HepG2 (cell line): ENCODE data around the gene TRPM1. TPM values are rescaled to one million over a fixed set of nuclear protein-coding genes. Genes with fewer than 3 reads are reported as not detected.

ENCODE experiments used
- ATAC-seq: fragments of 200-7000 bp; cut with Tn5 transposase; 3 replicates; pipeline ENCODE4 v1.9.1; 2020; ENCODE audit warnings: mild to moderate bottlenecking, moderate library complexity
- BruUV-seq: library from RNA; stranded (reverse); fragments of 400-500 nt; replicated peaks from 2 replicates; lab custom pipeline; 2021; lab: Mats Ljungman, UMichigan
- CTCF ChIA-PET: fragments of 300-600 bp; formaldehyde crosslinking; extraction: SDS; loops from one replicate; lab custom pipeline; 2021; ENCODE audit warnings: low total read pairs, inconsistent platforms, low intra/inter-chr PET ratio; lab: Yijun Ruan, JAX
- POLR2A ChIA-PET: fragments of 350-600 bp; sonication (Branson Sonifier 250); formaldehyde crosslinking; loops from one replicate; lab custom pipeline; 2020; ENCODE audit warnings: antibody characterized with exemption, inconsistent platforms; lab: Yijun Ruan, JAX
- DNase-seq: peaks from one replicate; pipeline ENCODE4 v3.0.0-alpha.2; 2015; ENCODE audit warnings: low spot score
- FAIRE-seq: peaks from 3 replicates; lab custom pipeline; 2011; peaks lifted over from hg19 to GRCh38; lab: Jason Lieb, UNC
- H2AFZ ChIP-seq: one replicate; pipeline ENCODE4 v1.6.1; 2011; ENCODE audit warnings: low read length, inconsistent platforms
- H3K27ac ChIP-seq: fragments of 300-600 bp; 3 replicates; pipeline ENCODE4 v1.8.0; 2011; ENCODE audit warnings: mixed run types, mild to moderate bottlenecking, mixed read lengths, low read length, inconsistent platforms; ENCODE audit not compliant: insufficient read depth; ENCODE audit errors: extremely low read length
- H3K27me3 ChIP-seq, 2 experiments: fragments of 200-600 bp in 1 of 2; 2 replicates in 1 of 2; 3 replicates in 1 of 2; pipeline versions ENCODE4 v1.6.0 to v1.8.0; 2011; ENCODE audit warnings: low read length in 2 of 2, mild to moderate bottlenecking in 2 of 2, moderate library complexity in 2 of 2, inconsistent platforms in 1 of 2; ENCODE audit not compliant: insufficient read depth in 2 of 2, control insufficient read depth in 1 of 2
- H3K36me3 ChIP-seq, 2 experiments: fragments of 200-600 bp in 1 of 2; replicated peaks in 1 of 2; 2 replicates in 1 of 2; 3 replicates in 1 of 2; pipeline versions ENCODE4 v1.5.1 to v1.8.0; 2011; ENCODE audit warnings: low read length in 2 of 2, inconsistent platforms in 1 of 2; ENCODE audit not compliant: insufficient read depth in 2 of 2, control insufficient read depth in 1 of 2
- H3K4me1 ChIP-seq: 2 replicates; pipeline ENCODE4 v1.5.1; 2012; ENCODE audit warnings: low read length, inconsistent platforms; ENCODE audit not compliant: insufficient read depth
- H3K4me2 ChIP-seq: 2 replicates; pipeline ENCODE4 v1.6.0; 2011; ENCODE audit warnings: low read depth, low read length, inconsistent platforms
- H3K4me3 ChIP-seq, 3 experiments: fragments of 200-600 bp in 1 of 3; sonication (generic), shearing (Covaris generic) in 1 of 3; replicated peaks in 1 of 3; 2 replicates each; pipeline ENCODE4 v1.5.1; 2011 to 2016; ENCODE audit warnings: low read length in 3 of 3, inconsistent platforms in 2 of 3, low read depth in 2 of 3, mild to moderate bottlenecking in 2 of 3, control low read depth in 1 of 3, mixed read lengths in 1 of 3; ENCODE audit not compliant: insufficient read depth in 1 of 3
- H3K79me2 ChIP-seq: one replicate; pipeline ENCODE4 v1.6.1; 2011; ENCODE audit warnings: low read length, inconsistent platforms; ENCODE audit not compliant: insufficient read depth
- H3K9ac ChIP-seq: 2 replicates; pipeline ENCODE4 v1.6.0; 2011; ENCODE audit warnings: mild to moderate bottlenecking, low read depth, low read length, inconsistent platforms; ENCODE audit not compliant: insufficient read depth
- H3K9me3 ChIP-seq: 2 replicates; pipeline ENCODE4 v1.5.1; 2012; ENCODE audit warnings: mild to moderate bottlenecking, low read length
- H4K20me1 ChIP-seq: 2 replicates; pipeline ENCODE4 v1.6.0; 2011; ENCODE audit warnings: inconsistent platforms, mild to moderate bottlenecking, low read length, moderate library complexity; ENCODE audit not compliant: insufficient read depth
- E2F1 ChIP-seq: sonication (generic); formaldehyde crosslinking; IDR thresholded peaks from 2 replicates; pipeline ENCODE4 v1.5.0; 2020; ENCODE audit warnings: missing genetic modification reagents
- FOXO1 ChIP-seq: sonication (generic); formaldehyde crosslinking; IDR thresholded peaks from 2 replicates; pipeline ENCODE4 v1.4.0; 2020; ENCODE audit warnings: missing genetic modification reagents
- HDAC6 ChIP-seq: fragments of 200-600 bp; sonication (generic); IDR thresholded peaks from 2 replicates; pipeline ENCODE4 v1.7.0; 2017; ENCODE audit warnings: mild to moderate bottlenecking, antibody characterized with exemption, low read length, low read depth
- KDM5A ChIP-seq: fragments of 200-600 bp; sonication (generic); IDR thresholded peaks from 2 replicates; pipeline ENCODE4 v1.7.0; 2018; ENCODE audit warnings: antibody characterized with exemption, mild to moderate bottlenecking, low read length, borderline replicate concordance
- PAF1 ChIP-seq: IDR thresholded peaks from 2 replicates; pipeline ENCODE4 v1.6.1; 2016; ENCODE audit warnings: missing genetic modification reagents, missing compliant biosample characterization
- REL ChIP-seq: sonication (generic); formaldehyde crosslinking; conservative IDR thresholded peaks from 2 replicates; pipeline ENCODE4 v1.8.0; 2022; ENCODE audit warnings: mild to moderate bottlenecking, missing genetic modification reagents, moderate library complexity
- ZBTB46 ChIP-seq: sonication (generic); formaldehyde crosslinking; IDR thresholded peaks from 2 replicates; pipeline ENCODE4 v1.4.0; 2020; ENCODE audit warnings: mild to moderate bottlenecking, missing genetic modification reagents, borderline replicate concordance
- ZNF264 ChIP-seq: sonication (generic); formaldehyde crosslinking; IDR thresholded peaks from 2 replicates; pipeline ENCODE4 v1.4.0; 2020; ENCODE audit warnings: missing genetic modification reagents
- ZNF460 ChIP-seq: sonication (generic); formaldehyde crosslinking; IDR thresholded peaks from 2 replicates; pipeline ENCODE4 v1.5.1; 2020; ENCODE audit warnings: missing genetic modification reagents, mild to moderate bottlenecking, borderline replicate concordance
- ZNF773 ChIP-seq: sonication (generic); formaldehyde crosslinking; IDR thresholded peaks from 2 replicates; pipeline ENCODE4 v1.4.0; 2020; ENCODE audit warnings: missing genetic modification reagents, borderline replicate concordance
- WGBS: methylation state at CpG from one replicate; pipeline ENCODE4 v1.1.6; 2017; ENCODE audit warnings: low lambda C conversion rate; 5-methylcytosine and 5-hydroxymethylcytosine counted together
- in situ Hi-C: cut with HindIII; loops from 2 replicates; pipeline ENCODE4 v1.10.0; 2017; ENCODE audit warnings: low pct_unique_long_range_greater_than_20kb; ENCODE audit not compliant: extremely low pct_ligation_motif_present
- intact Hi-C: fragments of 100-400 bp; cut with micrococcal nuclease; formaldehyde crosslinking; loops from one replicate; pipeline ENCODE4 v1.10.0; 2022; ENCODE audit not compliant: unreplicated experiment
- polyA plus RNA-seq, 8 experiments: library from polyadenylated mRNA; depleted of rRNA in 3 of 8; stranded (reverse) in 7 of 8; unstranded in 1 of 8; fragments of >200 nt; fragmentation: Illumina TruSeq in 4 of 8; extraction: Trizol in 4 of 8; gene quantifications; 2 replicates each; pipeline versions ENCODE4 v1.2.1 to v1.2.3, GENCODE V29; 2011 to 2016; ENCODE audit warnings: low read depth in 4 of 8, missing spikeins in 1 of 8, mixed read lengths in 1 of 8; ENCODE audit not compliant: insufficient read depth in 1 of 8
- total RNA-seq, 5 experiments: library from RNA; depleted of rRNA; stranded (reverse); fragments of >200 nt; fragmentation: Illumina TruSeq; extraction: Trizol; gene quantifications; 2 replicates each; pipeline ENCODE4 v1.2.3, GENCODE V29; 2016; ENCODE audit warnings: low read depth in 1 of 5
- TF ChIP-seq, protein P1 (sequence below): sonication (generic); formaldehyde crosslinking; IDR thresholded peaks from 2 replicates; pipeline ENCODE4 v1.5.1; 2020; ENCODE audit warnings: missing genetic modification reagents, mild to moderate bottlenecking, borderline replicate concordance
- TF ChIP-seq, protein P2 (sequence below): sonication (generic); formaldehyde crosslinking; IDR thresholded peaks from 2 replicates; pipeline ENCODE4 v1.4.0; 2020; ENCODE audit warnings: missing genetic modification reagents, borderline replicate concordance
- TF ChIP-seq, protein P3 (sequence below): sonication (generic); formaldehyde crosslinking; conservative IDR thresholded peaks from 2 replicates; pipeline ENCODE4 v1.4.0; 2020; ENCODE audit warnings: missing genetic modification reagents

Gene TRPM1
- total and polyA plus RNA-seq, 2 of the 13 experiments (the other 11 are each of a cell fraction or from before 2014, with no cell fraction given) = not detected

GRCh38 chr15:31081056-31081455 is 20.5 kb downstream of the TRPM1 start (continued):
- TF ChIP-seq HDAC6 = no peak

GRCh38 chr15:31080591-31081014 is 20.9 kb downstream of the TRPM1 start:
- Histone ChIP-seq H3K36me3 (no peaks in the 10 kb centered on the region), H3K4me2 (no peak overlapping the region), H3K27me3 (no peaks in the 10 kb centered on the region; a peak in 2 of 5 replicates), H3K27ac (no peak overlapping the region), H3K4me3 (no peak overlapping the region), H3K9ac (no peak overlapping the region), H3K9me3 (no peaks in the 10 kb centered on the region), H4K20me1 (no peaks in the 10 kb centered on the region), H3K4me1 (peaks cover 41% of the 10 kb centered on the region), H2AFZ (no peak overlapping the region), H3K79me2 (no peaks in the 10 kb centered on the region)
- intact Hi-C loops (no loop called here), in situ Hi-C loops (no loop called here)
- CTCF ChIA-PET = no interaction called here
- WGBS = 55% methylated on average over 23 of the region's 26 CpGs
- DNase-seq (no peak), ATAC-seq (no peak), FAIRE-seq (no peak)
- no TSS peak for BruUV-seq
- POLR2A ChIA-PET = no interaction called here
- no peak for TF ChIP-seq E2F1 (CRISPR knock-in tag)
- TF ChIP-seq, protein P1, sequence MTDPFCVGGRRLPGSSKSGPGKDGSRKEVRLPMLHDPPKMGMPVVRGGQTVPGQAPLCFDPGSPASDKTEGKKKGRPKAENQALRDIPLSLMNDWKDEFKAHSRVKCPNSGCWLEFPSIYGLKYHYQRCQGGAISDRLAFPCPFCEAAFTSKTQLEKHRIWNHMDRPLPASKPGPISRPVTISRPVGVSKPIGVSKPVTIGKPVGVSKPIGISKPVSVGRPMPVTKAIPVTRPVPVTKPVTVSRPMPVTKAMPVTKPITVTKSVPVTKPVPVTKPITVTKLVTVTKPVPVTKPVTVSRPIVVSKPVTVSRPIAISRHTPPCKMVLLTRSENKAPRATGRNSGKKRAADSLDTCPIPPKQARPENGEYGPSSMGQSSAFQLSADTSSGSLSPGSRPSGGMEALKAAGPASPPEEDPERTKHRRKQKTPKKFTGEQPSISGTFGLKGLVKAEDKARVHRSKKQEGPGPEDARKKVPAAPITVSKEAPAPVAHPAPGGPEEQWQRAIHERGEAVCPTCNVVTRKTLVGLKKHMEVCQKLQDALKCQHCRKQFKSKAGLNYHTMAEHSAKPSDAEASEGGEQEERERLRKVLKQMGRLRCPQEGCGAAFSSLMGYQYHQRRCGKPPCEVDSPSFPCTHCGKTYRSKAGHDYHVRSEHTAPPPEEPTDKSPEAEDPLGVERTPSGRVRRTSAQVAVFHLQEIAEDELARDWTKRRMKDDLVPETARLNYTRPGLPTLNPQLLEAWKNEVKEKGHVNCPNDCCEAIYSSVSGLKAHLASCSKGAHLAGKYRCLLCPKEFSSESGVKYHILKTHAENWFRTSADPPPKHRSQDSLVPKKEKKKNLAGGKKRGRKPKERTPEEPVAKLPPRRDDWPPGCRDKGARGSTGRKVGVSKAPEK (CRISPR knock-in tag) = no peak
- no peak for TF ChIP-seq PAF1 (CRISPR knock-in tag)
- no peak for TF ChIP-seq ZNF773 (CRISPR knock-in tag)
- TF ChIP-seq, protein P2, sequence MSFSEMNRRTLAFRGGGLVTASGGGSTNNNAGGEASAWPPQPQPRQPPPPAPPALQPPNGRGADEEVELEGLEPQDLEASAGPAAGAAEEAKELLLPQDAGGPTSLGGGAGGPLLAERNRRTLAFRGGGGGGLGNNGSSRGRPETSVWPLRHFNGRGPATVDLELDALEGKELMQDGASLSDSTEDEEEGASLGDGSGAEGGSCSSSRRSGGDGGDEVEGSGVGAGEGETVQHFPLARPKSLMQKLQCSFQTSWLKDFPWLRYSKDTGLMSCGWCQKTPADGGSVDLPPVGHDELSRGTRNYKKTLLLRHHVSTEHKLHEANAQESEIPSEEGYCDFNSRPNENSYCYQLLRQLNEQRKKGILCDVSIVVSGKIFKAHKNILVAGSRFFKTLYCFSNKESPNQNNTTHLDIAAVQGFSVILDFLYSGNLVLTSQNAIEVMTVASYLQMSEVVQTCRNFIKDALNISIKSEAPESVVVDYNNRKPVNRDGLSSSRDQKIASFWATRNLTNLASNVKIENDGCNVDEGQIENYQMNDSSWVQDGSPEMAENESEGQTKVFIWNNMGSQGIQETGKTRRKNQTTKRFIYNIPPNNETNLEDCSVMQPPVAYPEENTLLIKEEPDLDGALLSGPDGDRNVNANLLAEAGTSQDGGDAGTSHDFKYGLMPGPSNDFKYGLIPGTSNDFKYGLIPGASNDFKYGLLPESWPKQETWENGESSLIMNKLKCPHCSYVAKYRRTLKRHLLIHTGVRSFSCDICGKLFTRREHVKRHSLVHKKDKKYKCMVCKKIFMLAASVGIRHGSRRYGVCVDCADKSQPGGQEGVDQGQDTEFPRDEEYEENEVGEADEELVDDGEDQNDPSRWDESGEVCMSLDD (CRISPR knock-in tag) = no peak
- no peak for TF ChIP-seq REL (CRISPR knock-in tag)
- TF ChIP-seq FOXO1 (CRISPR knock-in tag) = no peak
- TF ChIP-seq, protein P3, sequence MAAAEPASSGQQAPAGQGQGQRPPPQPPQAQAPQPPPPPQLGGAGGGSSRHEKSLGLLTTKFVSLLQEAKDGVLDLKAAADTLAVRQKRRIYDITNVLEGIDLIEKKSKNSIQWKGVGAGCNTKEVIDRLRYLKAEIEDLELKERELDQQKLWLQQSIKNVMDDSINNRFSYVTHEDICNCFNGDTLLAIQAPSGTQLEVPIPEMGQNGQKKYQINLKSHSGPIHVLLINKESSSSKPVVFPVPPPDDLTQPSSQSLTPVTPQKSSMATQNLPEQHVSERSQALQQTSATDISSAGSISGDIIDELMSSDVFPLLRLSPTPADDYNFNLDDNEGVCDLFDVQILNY (CRISPR knock-in tag) = no peak
- no peak for TF ChIP-seq ZNF460 (CRISPR knock-in tag)
- no peak for TF ChIP-seq ZBTB46 (CRISPR knock-in tag)
- TF ChIP-seq ZNF264 = no peak
- TF ChIP-seq KDM5A = no peak
